ENCODE data around the gene HRK.

HRK gene

DNA sequence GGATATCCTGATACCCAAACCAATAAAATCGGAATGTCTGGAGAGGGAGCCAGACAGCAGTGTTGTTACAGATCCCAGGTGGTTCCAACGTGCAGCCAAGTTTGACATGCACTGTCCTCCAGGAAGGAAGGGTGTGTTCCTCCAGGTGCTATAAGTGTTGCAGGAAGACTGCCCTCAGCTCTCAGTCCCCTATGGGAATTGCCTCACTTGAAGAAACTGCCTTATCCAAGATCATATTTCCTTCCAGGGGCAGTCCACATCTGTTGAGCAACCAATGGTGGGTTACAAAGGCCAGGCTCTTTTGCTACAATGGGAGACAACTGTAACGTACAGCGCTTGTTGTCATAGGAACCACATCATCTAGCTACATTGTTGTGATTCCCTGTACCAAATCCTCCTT lies 16.2 kb upstream of the HRK start:
- no peak for DNase-seq (ENCODE audit: low read depth)

- DNase-seq (ENCODE audit: low read depth) = no peak
These were observed 15.2 kb upstream of the HRK start for GRCh38 chr12:116896411-116896924.

DNA sequence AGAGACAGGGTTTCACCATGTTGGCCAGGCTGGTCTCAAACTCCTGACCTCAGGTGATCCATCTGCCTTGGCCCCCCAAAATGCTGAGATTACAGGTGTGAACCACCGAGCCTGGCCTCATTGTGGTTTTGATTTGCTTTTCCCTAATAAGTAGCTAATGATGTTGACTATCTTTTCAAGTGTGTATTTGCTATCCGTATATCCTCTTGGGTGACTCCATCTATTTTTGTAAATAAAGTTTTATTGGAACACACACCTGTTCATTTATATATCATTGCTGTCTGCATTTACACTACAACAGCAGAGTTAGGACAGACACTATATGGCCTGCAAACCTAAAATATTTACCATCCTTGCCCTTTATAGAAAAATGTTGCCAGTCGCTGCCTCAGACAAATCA lies 13.7 kb upstream of the HRK start:
- DNase-seq (ENCODE audit: low read depth) = no peak

- no peak for DNase-seq (ENCODE audit: low read depth)
These were observed 11.3 kb upstream of the HRK start for GRCh38 chr12:116892349-116893140.

DNA sequence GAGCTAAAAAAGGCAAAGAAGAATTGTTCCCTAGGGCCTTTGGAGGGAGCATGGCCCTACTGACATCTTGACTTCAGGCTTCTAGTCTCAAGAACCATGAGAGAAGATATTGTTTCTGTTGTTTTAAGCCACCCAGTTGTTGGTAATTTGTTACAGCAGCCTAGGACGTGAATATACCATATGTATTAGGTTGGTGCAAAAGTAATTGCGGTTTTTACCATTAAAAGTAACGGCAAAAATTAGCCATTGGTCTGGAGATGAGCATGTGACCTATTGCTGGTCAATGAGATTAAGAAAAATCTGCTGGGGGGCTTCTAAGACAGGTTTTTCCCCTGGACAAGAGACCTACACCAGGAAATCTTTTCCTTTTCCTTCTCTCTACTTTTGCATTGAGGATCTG lies 9.8 kb upstream of the HRK start:
- no peak for DNase-seq (ENCODE audit: low read depth)

- DNase-seq (ENCODE audit: low read depth) = no peak
These were observed 9.1 kb upstream of the HRK start for GRCh38 chr12:116890330-116890729.

- DNase-seq (ENCODE audit: low read depth) = no peak
These were observed 6.7 kb upstream of the HRK start for GRCh38 chr12:116887897-116888296.

DNA sequence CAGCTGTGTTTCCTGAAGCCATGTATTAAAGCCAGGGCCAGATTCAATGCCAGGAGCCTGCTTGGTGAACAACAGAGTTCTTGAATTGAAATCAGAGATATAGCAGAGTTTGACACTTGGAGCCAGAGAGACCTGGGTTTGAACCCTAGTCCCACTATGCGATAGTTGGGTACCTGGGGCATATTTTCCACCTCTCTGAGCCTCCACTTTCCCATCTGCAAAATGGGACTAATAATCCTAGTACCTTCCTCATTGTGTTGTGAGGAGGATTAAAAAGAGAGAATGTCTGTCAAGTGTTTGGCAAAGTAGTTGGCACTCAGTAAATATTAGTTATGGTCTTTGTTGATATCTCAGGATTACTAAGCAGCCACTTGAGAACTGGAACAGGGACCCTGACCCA lies 6.0 kb upstream of the HRK start:
- DNase-seq (ENCODE audit: low read depth) = no peak

DNA sequence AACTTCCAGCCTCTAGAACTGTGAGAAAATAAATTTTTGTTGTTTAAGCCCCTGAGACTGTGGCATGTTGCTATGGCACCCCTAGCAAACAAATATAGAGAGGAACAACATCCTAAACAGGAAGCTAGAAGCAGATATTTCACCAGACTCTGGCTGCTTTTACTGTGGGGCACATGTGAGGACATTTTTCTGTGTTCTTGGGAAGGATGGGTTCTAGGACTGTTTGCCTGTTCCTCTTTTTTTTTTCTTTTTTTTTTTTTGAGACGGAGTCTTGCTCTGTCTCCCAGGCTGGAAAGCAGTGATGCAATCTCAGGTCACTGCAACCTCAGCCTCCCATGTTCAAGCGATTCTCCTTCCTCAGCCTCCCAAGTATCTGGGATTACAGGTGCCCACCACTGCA lies 4.2 kb upstream of the HRK start:
- no peak for DNase-seq (ENCODE audit: low read depth)

- no peak for DNase-seq (ENCODE audit: low read depth)
These were observed 3.6 kb upstream of the HRK start for GRCh38 chr12:116884871-116885270.

GRCh38 chr12:116882742-116883141 lies 1.5 kb upstream of the HRK start:
- no peak for DNase-seq (ENCODE audit: low read depth)

DNA sequence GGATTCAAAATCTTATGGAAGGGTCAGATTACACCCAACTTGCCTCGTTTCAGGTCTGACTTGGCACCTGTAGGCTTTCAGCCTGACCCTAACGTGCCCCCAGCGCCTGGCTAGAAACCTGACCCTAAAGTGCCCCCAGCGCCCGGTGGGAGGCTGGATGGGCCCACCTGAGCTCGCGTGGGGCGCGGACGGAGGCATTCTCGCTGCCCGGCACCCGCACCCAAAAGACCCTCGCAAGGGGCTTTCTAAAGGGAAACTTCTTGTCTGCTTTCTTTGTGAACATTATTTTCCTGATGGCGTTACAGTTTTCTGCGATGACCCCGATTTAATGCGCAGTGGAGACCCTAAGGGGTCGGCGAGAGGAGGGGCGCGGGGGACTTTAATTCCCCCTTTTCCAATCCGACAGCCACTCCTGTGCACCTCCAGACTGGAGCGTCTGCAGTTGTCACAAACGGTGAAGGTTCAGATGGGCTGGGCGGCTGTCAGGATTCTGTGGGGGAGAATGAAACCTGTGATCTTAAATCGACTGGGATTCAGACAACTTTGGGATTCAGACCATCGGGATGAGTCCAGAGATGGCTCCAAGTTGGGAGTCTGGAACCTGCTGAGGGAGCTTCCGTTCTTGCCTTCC lies 751 bp upstream of the HRK start:
- DNase-seq (ENCODE audit: low read depth) = no peak

- no peak for DNase-seq (ENCODE audit: low read depth)
These were observed 370 bp downstream of the HRK start for GRCh38 chr12:116880817-116881324.

- no peak for DNase-seq (ENCODE audit: low read depth)
These were observed 926 bp downstream of the HRK start for GRCh38 chr12:116880213-116880816.

GRCh38 chr12:116879509-116880212 lies 1.6 kb downstream of the HRK start:
- no peak for DNase-seq (ENCODE audit: low read depth)

- no peak for DNase-seq (ENCODE audit: low read depth)
These were observed 2.4 kb downstream of the HRK start for GRCh38 chr12:116878567-116879508.

DNA sequence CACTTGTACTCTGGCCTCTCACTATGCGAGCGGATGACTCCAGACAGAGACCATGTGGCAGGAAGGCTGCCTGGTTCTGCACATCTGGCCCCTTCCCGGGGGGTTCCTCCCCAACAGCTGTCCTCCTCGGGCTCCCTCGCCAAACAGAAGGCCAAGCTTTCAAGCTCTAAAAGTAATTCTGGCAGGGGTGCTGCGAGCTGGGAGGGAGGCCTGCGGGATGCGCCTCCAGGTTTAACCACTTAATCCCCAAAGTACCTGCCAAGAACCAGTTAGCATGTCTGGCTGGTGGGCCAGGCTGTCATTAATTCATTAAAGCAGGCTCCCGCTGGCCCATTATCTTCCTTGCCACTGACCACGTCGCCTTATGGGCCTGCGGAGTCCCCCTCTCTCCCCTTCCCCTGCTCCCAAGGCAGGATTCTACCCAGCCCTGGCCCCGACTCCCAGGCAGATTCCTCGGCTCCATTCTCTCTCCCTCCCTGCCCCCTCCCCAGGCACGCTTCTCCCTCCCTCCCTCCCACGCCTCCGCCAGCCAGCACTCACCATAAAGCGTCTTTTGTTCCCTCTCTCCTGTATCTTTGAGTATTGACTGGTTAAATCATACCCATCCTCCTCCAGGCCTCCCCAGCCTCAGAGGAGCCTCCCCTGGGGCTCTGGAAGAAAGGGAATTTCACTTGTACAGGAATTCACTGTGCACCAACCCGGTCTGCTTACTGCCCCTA lies 4.9 kb downstream of the HRK start:
- no peak for DNase-seq (ENCODE audit: low read depth)

DNA sequence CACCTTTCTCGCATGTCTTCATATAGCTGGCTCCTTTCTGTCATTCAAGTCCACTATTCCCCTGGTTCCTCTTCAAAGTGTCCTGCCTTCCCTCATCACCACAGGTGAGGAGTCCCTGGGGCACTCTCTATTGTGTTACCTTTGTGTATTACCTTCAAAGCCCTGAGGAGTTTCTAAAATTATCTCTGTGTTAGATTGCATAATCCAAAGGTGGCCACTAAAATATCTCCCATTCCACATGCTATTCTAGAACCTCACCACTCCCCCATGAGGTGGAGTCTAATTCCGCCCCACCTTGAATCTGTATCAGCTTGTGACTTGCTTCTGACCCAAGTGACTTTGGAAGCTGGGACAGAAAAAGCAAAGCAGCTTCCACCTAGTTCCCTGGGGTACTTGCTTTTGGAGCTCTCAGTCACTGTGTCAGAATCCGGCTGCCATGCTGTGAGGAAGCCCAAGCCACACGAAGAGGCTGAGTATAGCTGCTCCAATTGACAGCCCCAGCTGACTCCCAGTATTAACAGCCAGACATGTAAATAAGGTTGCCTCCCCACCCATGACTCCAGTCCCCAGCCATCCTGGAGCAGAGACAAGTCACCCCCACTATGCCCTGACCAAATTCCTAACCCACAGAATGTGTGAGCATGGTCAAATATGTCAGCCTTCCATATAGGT lies 6.8 kb downstream of the HRK start:
- no peak for DNase-seq (ENCODE audit: low read depth)

- no peak for DNase-seq (ENCODE audit: low read depth)
These were observed 10.9 kb downstream of the HRK start for GRCh38 chr12:116870306-116870705.

- no peak for DNase-seq (ENCODE audit: low read depth)
These were observed 13.7 kb downstream of the HRK start for GRCh38 chr12:116867523-116867922.
